SK-N-SH (cell line): Measurements from ENCODE around the gene C20orf96.

Experiments used
- CTCF ChIP-seq: fragments of 200-600 bp; sonication (generic); IDR thresholded peaks from 2 replicates; pipeline ENCODE4 v1.6.1; 2017; ENCODE audit warnings: antibody characterized with exemption, mild to moderate bottlenecking, moderate library complexity
- EP300 ChIP-seq, 2 experiments: IDR thresholded peaks; 2 replicates each; pipeline versions ENCODE4 v1.4.0 to v1.6.1; 2012; ENCODE audit warnings: borderline replicate concordance in 1 of 2, low read depth in 1 of 2, low read length in 1 of 2
- EZH2phosphoT487 ChIP-seq: fragments of 200-600 bp; sonication (generic); IDR thresholded peaks from 2 replicates; pipeline ENCODE4 v1.6.1; 2017; ENCODE audit warnings: low read depth, mixed run types, mild to moderate bottlenecking, antibody characterized with exemption, moderate library complexity, borderline replicate concordance
- FOSL2 ChIP-seq: IDR thresholded peaks from 2 replicates; pipeline ENCODE4 v1.4.0; 2012; ENCODE audit warnings: low read depth, mild to moderate bottlenecking, moderate library complexity, borderline replicate concordance
- FOXJ3 ChIP-seq: sonication (generic); formaldehyde crosslinking; IDR thresholded peaks from 2 replicates; pipeline ENCODE4 v1.5.1; 2020; ENCODE audit warnings: mild to moderate bottlenecking, missing genetic modification reagents
- FOXM1 ChIP-seq: IDR thresholded peaks from 2 replicates; pipeline ENCODE4 v1.4.0; 2012; ENCODE audit warnings: low read depth, mild to moderate bottlenecking
- MAX ChIP-seq: IDR thresholded peaks from 2 replicates; pipeline ENCODE4 v1.4.0; 2012; ENCODE audit warnings: low read depth
- MEF2A ChIP-seq: IDR thresholded peaks from 2 replicates; pipeline ENCODE4 v1.4.0; 2012; ENCODE audit warnings: low read depth, borderline replicate concordance
- NFIC ChIP-seq: IDR thresholded peaks from 2 replicates; pipeline ENCODE4 v1.4.0; 2012; ENCODE audit warnings: borderline replicate concordance
- POLR2AphosphoS5 ChIP-seq: IDR thresholded peaks from 2 replicates; pipeline ENCODE4 v1.6.1; 2012; ENCODE audit warnings: low read depth, low read length
- RAD21 ChIP-seq: IDR thresholded peaks from 2 replicates; pipeline ENCODE4 v1.6.1; 2012; ENCODE audit warnings: mild to moderate bottlenecking, low read length
- REST ChIP-seq: IDR thresholded peaks from 2 replicates; pipeline ENCODE4 v1.6.1; 2012; ENCODE audit warnings: mild to moderate bottlenecking, low read depth, low read length, moderate library complexity
- SIN3A ChIP-seq: IDR thresholded peaks from 2 replicates; pipeline ENCODE4 v1.6.1; 2012; ENCODE audit warnings: low read depth, mild to moderate bottlenecking, low read length, moderate library complexity, borderline replicate concordance
- YY1 ChIP-seq: IDR thresholded peaks from 2 replicates; pipeline ENCODE4 v1.4.0; 2012; ENCODE audit warnings: low read depth, mild to moderate bottlenecking

GRCh38 chr20:328027-328974 is 37.8 kb upstream of the C20orf96 start:
- TF ChIP-seq CTCF, result no peak
- no peak for TF ChIP-seq EZH2phosphoT487
- no peak for TF ChIP-seq REST
- TF ChIP-seq MAX, result no peak
- no peak for TF ChIP-seq MEF2A
- TF ChIP-seq POLR2AphosphoS5, result no peak
- no peak for TF ChIP-seq SIN3A
- no peak for TF ChIP-seq FOXJ3 (CRISPR knock-in tag)
- TF ChIP-seq YY1, result no peak
- TF ChIP-seq EP300 (IDR thresholded peaks at IDR 0.05; ENCODE audit: borderline replicate concordance in 1 of 2, low read depth in 1 of 2, low read length in 1 of 2), result no peak
- no peak for TF ChIP-seq NFIC
- no peak for TF ChIP-seq RAD21
- no peak for TF ChIP-seq FOSL2
- no peak for TF ChIP-seq FOXM1
